Stomach smooth muscle (tissue), 2 donors: ENCODE measurements around the gene ALDH1A2.
"Not testable (repeated sequence)": the region's sequence is repeated elsewhere in the genome, so short reads cannot be mapped to it uniquely, and the experiment has no call there.

Source experiments
- H3K27ac ChIP-seq: one replicate; pipeline ENCODE4 v1.7.0; 2013; ENCODE audit warnings: mild to moderate bottlenecking, low read length, inconsistent platforms
- H3K27me3 ChIP-seq, 2 donors: one replicate each; pipeline ENCODE4 v1.7.0; 2013; ENCODE audit warnings: low read length in 2 of 2; ENCODE audit not compliant: insufficient read depth in 2 of 2, control insufficient read depth in 1 of 2
- H3K36me3 ChIP-seq, 2 donors: one replicate each; pipeline ENCODE4 v1.7.0; 2013; ENCODE audit warnings: low read length in 2 of 2; ENCODE audit not compliant: control insufficient read depth in 2 of 2, insufficient read depth in 2 of 2
- H3K4me1 ChIP-seq: one replicate; pipeline ENCODE4 v1.7.0; 2013; ENCODE audit warnings: low read length; ENCODE audit not compliant: control insufficient read depth, insufficient read depth
- H3K4me3 ChIP-seq, 2 donors: one replicate each; pipeline ENCODE4 v1.7.0; 2013; ENCODE audit warnings: low read length in 2 of 2
- H3K9ac ChIP-seq, 2 donors: one replicate each; pipeline ENCODE4 v1.7.0; 2013; ENCODE audit warnings: low read length in 2 of 2, mild to moderate bottlenecking in 1 of 2
- H3K9me3 ChIP-seq, 2 donors: one replicate each; pipeline ENCODE4 v1.7.0; 2013; ENCODE audit warnings: low read length in 2 of 2; ENCODE audit not compliant: control insufficient read depth in 2 of 2
- donor health status: healthy.
- donor health status: Pancreatic carcinoma.

Gene ALDH1A2

DNA sequence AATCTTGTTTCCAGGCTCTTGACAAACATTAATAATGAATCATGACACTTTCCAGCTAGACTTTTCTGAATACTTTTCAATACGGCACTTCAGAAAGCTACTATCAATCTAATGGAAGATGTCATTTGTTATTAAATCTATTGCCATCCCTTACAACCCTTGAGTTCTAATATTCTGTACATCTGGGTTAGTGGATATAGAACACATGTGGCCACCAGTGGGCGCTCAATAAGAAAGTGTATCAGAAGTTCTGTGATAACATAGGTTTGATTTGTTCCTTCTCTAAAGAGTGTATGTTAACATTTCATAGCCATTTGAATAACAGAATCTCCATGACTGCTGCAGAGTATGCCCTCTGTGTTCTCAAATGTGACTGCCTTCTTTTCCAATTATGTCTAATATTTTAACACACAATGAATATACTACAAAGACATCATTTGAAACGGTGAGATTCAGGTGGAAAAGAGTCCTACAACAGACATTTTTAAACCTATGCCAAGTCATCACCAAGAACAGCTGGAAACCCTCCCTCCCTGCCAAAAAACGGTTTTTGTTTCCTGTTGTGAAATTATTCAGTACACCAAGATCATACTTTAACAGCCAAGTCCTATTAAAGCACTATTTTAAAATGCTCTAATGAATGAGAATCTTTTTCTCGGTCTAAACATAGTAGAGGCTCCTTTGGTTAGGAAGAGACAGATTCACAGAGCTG, 22.2 kb downstream of the ALDH1A2 start:
- Histone ChIP-seq H3K9me3 (no peaks in the 10 kb centered on the region), H3K27ac (no peak overlapping the region), H3K4me3 (no peak overlapping the region), H3K4me1 (no peaks in the 10 kb centered on the region), H3K27me3 (no peaks in the 10 kb centered on the region), H3K9ac (no peak overlapping the region), H3K36me3 (no peaks in the 10 kb centered on the region)

DNA sequence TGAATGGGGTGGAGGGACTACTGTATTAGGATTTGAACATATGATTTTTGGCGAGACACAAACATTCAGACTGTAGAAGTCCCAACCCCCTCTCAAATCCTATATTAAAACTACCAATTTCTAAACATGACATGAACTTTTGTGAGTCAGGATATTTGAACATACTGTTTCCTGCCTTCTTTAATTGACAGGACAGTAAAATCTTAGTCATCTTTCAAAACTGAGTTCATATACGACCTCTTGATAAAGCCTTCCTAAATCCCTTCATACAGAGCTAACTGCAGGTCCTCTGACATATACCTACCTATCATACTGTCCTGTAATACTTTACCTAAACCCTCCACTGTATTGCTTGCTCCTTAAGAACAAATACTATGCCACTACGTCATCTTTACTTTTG, 23.5 kb downstream of the ALDH1A2 start:
- no peak overlapping the region for H3K9ac ChIP-seq
- no peaks in the 10 kb centered on the region for H3K9me3 ChIP-seq
- H3K27ac ChIP-seq, result no peak overlapping the region
- no peak overlapping the region for H3K4me3 ChIP-seq
- no peaks in the 10 kb centered on the region for H3K4me1 ChIP-seq
- no peaks in the 10 kb centered on the region for H3K27me3 ChIP-seq
- no peaks in the 10 kb centered on the region for H3K36me3 ChIP-seq

DNA sequence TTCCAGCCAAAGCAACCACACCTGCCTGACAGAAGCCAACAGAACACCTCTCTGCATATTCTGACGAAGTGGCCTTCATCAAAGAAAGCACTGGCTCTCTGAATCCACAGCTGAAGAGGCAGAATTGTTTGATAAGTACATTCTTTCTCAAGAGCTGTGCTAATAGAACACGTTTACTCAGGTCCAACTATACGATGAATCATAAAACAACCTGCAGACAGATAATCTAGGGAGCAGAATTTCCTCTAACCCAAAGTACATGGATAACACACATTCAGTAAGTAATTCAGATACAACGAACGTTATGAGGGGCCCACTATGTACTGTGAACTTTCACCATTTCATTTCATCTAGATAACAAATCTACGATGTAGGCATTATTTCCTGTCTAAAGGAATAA, 25.4 kb downstream of the ALDH1A2 start:
- no peak overlapping the region for H3K9ac ChIP-seq
- no peak overlapping the region for H3K27ac ChIP-seq
- H3K4me3 ChIP-seq, result no peak overlapping the region
- H3K36me3 ChIP-seq, result no peaks in the 10 kb centered on the region
- no peaks in the 10 kb centered on the region for H3K27me3 ChIP-seq
- H3K4me1 ChIP-seq, result no peaks in the 10 kb centered on the region
- no peaks in the 10 kb centered on the region for H3K9me3 ChIP-seq

DNA sequence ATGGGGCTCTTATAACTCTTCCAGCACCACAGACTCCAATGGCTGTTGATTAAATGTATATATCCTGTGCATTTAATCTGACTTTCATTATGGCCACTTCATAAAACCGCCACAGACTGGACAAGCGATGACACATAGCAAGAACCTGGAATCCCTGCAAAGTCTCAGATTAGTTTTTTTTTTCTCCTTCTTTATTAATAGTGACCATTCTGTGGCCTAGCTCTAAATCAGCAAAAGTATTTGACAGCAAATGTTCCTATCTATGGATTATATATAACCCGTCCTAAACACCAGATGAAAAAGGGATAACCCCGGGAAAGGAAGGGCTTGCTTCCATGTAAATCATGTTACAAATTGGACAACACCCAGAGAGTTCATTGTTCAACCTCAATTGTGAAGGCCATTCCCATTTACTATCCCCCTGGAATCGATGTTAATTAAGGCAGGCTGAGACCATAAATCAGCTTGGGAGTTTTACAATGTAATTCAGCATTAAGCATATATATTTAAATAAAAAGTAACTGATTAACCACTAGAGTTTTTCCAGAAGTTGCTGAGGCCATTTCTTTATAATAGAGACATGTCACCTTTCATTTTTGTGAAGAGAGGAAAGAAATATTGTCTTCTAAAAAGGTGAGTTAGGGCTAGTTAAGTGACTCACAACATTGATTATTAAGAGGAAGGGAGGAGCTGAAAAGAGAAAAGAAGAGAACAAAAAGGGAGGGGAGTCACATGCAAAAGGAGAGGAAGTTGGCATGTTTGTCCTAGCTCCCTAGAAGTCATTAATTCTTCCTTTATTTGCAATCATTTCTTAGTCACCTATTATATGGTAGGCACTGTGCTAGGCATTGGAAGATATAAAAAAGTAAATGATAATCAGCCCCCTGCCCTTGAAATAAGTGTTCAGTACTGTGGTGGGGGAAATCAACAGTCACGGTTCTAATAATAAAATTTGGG, 26.2 kb downstream of the ALDH1A2 start:
- H3K27ac ChIP-seq, result no peak overlapping the region
- H3K9ac ChIP-seq, result no peak overlapping the region
- H3K27me3 ChIP-seq, result no peaks in the 10 kb centered on the region
- no peaks in the 10 kb centered on the region for H3K9me3 ChIP-seq
- H3K36me3 ChIP-seq, result no peaks in the 10 kb centered on the region
- H3K4me3 ChIP-seq, result no peak overlapping the region
- no peaks in the 10 kb centered on the region for H3K4me1 ChIP-seq

DNA sequence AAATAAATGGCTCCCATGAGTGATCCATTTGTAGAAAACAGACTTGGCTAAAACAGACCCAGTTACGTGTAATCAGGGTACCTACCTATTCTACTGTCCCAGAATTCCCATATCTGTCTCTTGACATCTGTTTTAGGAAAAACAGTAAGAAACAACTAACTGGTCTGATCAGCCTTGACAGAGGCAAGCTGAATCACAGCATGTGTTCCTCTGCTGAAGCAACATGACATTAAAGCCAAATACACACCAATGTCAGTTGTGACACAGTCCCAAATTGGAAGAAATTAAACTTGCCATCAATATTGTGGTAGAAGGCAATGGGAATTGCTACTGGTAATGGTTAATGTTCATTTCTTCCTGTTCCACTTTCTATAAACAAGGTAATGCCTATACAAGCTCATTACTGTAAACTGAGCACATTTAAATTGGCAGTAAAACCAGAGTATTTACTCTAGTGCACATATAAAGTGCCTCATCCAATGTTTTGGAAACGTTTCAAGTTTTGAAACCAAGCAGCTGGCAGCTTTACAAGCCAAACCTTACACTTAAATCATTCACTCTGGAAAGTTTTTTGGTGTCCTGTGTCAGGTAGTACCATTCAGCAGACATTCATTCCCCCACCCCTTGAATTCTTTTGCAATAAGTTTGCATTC, 27.0 kb downstream of the ALDH1A2 start:
- Histone ChIP-seq H3K4me3 (no peak overlapping the region), H3K27ac (no peak overlapping the region), H3K36me3 (no peaks in the 10 kb centered on the region), H3K9me3 (no peaks in the 10 kb centered on the region), H3K4me1 (no peaks in the 10 kb centered on the region), H3K27me3 (no peaks in the 10 kb centered on the region), H3K9ac (no peak overlapping the region)

DNA sequence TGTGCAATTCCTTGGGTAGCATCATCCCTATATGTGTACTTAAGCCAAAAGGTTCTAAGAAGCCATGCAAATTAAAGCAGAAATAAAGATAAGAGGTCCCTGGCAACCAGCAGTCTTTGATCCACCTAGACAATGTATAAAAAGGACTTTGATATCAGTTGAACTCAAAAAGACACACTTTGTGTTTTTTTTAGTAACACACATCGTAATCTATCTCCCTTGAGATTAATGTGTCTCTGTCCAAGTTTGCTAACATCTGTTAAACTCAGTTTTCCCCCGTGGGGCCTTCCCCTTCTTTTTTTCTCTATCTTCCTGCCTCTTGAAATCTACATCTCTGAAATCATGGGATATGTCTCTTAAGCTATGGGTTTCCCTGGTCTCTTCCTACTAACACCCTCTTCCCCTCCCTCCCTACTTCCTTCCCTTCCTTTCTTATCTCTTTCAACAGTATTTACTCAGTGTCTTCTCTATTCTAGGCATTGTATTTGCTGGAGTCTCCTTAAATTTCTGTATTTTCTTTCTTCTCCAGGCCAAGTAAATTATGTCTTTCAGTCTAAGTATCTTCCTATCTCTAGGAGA, 27.7 kb downstream of the ALDH1A2 start:
- Histone ChIP-seq H3K4me1 (no peaks in the 10 kb centered on the region), H3K9me3 (no peaks in the 10 kb centered on the region), H3K4me3 (no peak overlapping the region), H3K27ac (no peak overlapping the region), H3K27me3 (no peaks in the 10 kb centered on the region), H3K36me3 (no peaks in the 10 kb centered on the region), H3K9ac (no peak overlapping the region)

DNA sequence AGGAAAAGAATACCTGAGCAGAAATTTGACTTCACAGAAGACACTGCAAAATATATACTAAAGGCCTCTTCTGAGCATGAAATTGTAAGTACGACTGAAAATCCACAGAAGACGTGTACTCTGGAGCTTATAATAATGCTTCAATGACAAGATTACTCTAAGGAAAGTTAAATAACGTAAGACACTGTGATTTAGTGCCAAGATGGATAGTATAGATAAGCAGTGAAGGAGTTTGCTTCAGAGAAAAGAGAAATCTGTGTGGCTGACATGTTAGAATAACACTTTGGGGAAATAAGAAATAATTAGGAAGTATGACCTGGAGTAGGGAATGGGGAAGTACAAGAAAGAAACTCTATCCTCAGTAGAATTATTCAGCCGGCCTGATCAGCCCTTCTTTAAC, 28.9 kb downstream of the ALDH1A2 start:
- no peaks in the 10 kb centered on the region for H3K4me1 ChIP-seq
- no peaks in the 10 kb centered on the region for H3K9me3 ChIP-seq
- H3K27me3 ChIP-seq, result no peaks in the 10 kb centered on the region
- H3K9ac ChIP-seq, result no peak overlapping the region
- H3K27ac ChIP-seq, result no peak overlapping the region
- no peaks in the 10 kb centered on the region for H3K36me3 ChIP-seq
- no peak overlapping the region for H3K4me3 ChIP-seq

DNA sequence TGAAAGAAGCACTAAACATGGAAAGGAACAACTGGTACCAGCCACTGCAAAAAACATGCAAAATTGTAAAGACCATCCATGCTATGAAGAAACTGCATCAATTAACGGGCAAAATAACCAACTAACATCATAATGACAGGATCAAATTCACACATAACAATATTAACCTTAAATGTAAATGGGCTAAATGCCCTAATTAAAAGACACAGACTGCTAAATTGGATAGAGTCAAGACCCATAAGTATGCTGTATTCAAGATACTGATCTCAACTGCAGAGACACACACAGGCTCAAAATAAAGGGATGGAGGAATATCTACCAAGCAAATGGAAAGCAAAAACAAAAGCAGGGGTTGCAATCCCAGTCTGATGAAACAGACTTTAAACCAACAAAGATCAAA, 37.1 kb downstream of the ALDH1A2 start:
- H3K36me3 ChIP-seq, H3K9ac ChIP-seq, H3K27ac ChIP-seq, H3K4me3 ChIP-seq, H3K4me1 ChIP-seq, H3K27me3 ChIP-seq: not testable (repeated sequence)
- H3K9me3 ChIP-seq, result peaks cover 11 to 21% of the 10 kb centered on the region in 2 donors

DNA sequence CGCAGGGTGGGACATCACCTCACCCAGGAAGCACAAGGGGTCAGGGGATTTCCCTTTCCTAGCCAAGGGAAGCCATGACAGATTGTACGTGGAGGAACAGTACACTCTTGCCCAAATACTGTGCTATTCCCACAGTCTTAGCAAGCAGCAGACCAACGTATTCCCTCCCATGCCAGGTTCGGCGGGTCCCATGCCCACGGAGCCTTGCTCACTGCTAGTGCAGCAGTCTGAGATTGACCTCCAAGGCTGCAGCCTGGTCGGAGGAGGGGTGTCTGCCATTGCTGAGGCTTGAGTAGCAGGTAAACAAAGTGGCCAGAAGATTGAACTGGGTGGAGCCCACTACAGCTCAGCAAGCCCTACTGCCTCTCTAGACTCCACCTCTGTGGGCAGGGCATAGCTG, 39.0 kb downstream of the ALDH1A2 start:
- H3K4me1 ChIP-seq, result no peaks in the 10 kb centered on the region
- H3K9me3 ChIP-seq, result peaks cover 14 to 21% of the 10 kb centered on the region in 2 donors
- no peaks in the 10 kb centered on the region for H3K36me3 ChIP-seq
- H3K4me3 ChIP-seq, result no peak overlapping the region
- H3K9ac ChIP-seq, result no peak overlapping the region
- H3K27ac ChIP-seq, result no peak overlapping the region
- H3K27me3 ChIP-seq, result no peaks in the 10 kb centered on the region

DNA sequence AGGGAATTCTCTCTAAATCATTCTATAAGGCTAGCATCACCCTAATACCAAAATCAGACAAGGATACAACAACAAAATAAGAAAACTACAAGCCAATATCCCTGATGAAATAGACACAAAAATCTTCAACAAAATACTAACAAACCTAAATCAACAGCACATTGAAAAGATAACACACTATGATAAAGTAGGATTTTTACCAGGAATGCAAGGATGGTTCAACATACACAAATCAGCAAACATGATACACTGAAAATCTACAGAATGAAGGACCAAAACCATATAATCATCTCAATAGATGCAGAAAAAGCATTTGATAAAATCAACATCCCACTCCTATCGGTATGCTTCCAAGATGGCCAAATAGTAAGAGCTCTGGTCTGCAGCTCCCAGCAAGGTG, 39.5 kb downstream of the ALDH1A2 start:
- Histone ChIP-seq H3K9ac (no peak overlapping the region), H3K27ac (no peak overlapping the region), H3K4me3 (no peak overlapping the region), H3K4me1 (no peaks in the 10 kb centered on the region), H3K9me3 (peaks cover 14 to 21% of the 10 kb centered on the region in 2 donors), H3K36me3 (no peaks in the 10 kb centered on the region), H3K27me3 (no peaks in the 10 kb centered on the region)
